PC-3 (cell line): ENCODE measurements around the gene IFNL1. TPM values are rescaled to one million over a fixed set of nuclear protein-coding genes. Genes with fewer than 3 reads are reported as not detected.

Source experiments
- ATAC-seq: fragments of 200-7000 bp; cut with Tn5 transposase; 2 replicates; pipeline ENCODE4 v1.9.1; 2020; ENCODE audit warnings: mild to moderate bottlenecking, moderate library complexity
- BruUV-seq: library from RNA; stranded (reverse); fragments of 400-500 nt; replicated peaks from 2 replicates; lab custom pipeline; 2021; lab: Mats Ljungman, UMichigan
- CTCF ChIA-PET: fragments of 300-600 bp; sonication (Branson Sonifier 250); formaldehyde crosslinking; loops from one replicate; lab custom pipeline; 2022; ENCODE audit warnings: antibody characterized with exemption; lab: Charles Lee
- POLR2A ChIA-PET: fragments of 300-600 bp; sonication (Branson Sonifier 250); formaldehyde crosslinking; loops from one replicate; lab custom pipeline; 2022; ENCODE audit warnings: antibody characterized with exemption; ENCODE audit not compliant: unreplicated experiment; lab: Charles Lee
- DNase-seq: peaks from one replicate; pipeline ENCODE4 v3.0.0-alpha.2; 2015
- H2AFZ ChIP-seq: fragments of 300-600 bp; sonication (generic); 2 replicates; pipeline ENCODE4 v1.6.0; 2016; ENCODE audit warnings: antibody characterized with exemption, low read length
- H3F3A ChIP-seq: fragments of 300-600 bp; sonication (generic); one replicate; pipeline ENCODE4 v1.6.0; 2017; ENCODE audit warnings: antibody characterized with exemption, low read length, control low read depth, mild to moderate bottlenecking; ENCODE audit not compliant: unreplicated experiment
- H3K27ac ChIP-seq: fragments of 300-600 bp; sonication (generic); 2 replicates; pipeline ENCODE4 v1.5.1; 2016; ENCODE audit warnings: mild to moderate bottlenecking, low read length
- H3K27me3 ChIP-seq: fragments of 300-600 bp; sonication (generic); 2 replicates; pipeline ENCODE4 v1.6.1; 2016; ENCODE audit warnings: low read length, mixed read lengths
- H3K36me3 ChIP-seq: fragments of 300-600 bp; sonication (generic); 2 replicates; pipeline ENCODE4 v1.6.1; 2016; ENCODE audit warnings: low read depth, mixed run types, low read length, mixed read lengths
- H3K4me1 ChIP-seq: fragments of 300-600 bp; sonication (generic); 2 replicates; pipeline ENCODE4 v1.5.1; 2016; ENCODE audit warnings: low read length; ENCODE audit not compliant: insufficient read depth
- H3K4me2 ChIP-seq: fragments of 300-600 bp; sonication (generic); 2 replicates; pipeline ENCODE4 v1.6.0; 2016; ENCODE audit warnings: low read length
- H3K4me3 ChIP-seq: fragments of 300-600 bp; sonication (generic); 2 replicates; pipeline ENCODE4 v1.5.1; 2016; ENCODE audit warnings: mild to moderate bottlenecking, low read length, mixed read lengths
- H3K79me2 ChIP-seq: fragments of 300-600 bp; sonication (generic); 2 replicates; pipeline ENCODE4 v1.6.1; 2017; ENCODE audit warnings: low read length, mixed read lengths
- H3K9ac ChIP-seq: fragments of 300-600 bp; sonication (generic); 2 replicates; pipeline ENCODE4 v1.6.0; 2016; ENCODE audit warnings: mild to moderate bottlenecking, low read length
- H3K9me2 ChIP-seq: fragments of 300-600 bp; sonication (generic); replicated peaks from 2 replicates; pipeline ENCODE4 v1.6.1; 2016; ENCODE audit warnings: mixed run types, low read length, mixed read lengths
- H3K9me3 ChIP-seq: fragments of 300-600 bp; sonication (generic); 2 replicates; pipeline ENCODE4 v1.6.1; 2016; ENCODE audit warnings: low read length, mixed read lengths
- H4K20me1 ChIP-seq: fragments of 300-600 bp; sonication (generic); 2 replicates; pipeline ENCODE4 v1.6.1; 2016; ENCODE audit warnings: low read length, mixed read lengths
- EZH2 ChIP-seq: fragments of 300-600 bp; sonication (generic); IDR thresholded peaks from one replicate; pipeline ENCODE4 v1.6.1; 2017; ENCODE audit warnings: antibody characterized with exemption, mild to moderate bottlenecking, low read length; ENCODE audit not compliant: unreplicated experiment
- EZH2phosphoT487 ChIP-seq: fragments of 300-600 bp; sonication (generic); IDR thresholded peaks from 2 replicates; pipeline ENCODE4 v1.6.1; 2018; ENCODE audit warnings: mild to moderate bottlenecking, antibody characterized with exemption, low read length, borderline replicate concordance
- intact Hi-C: fragments of 100-400 bp; cut with micrococcal nuclease; formaldehyde crosslinking; loops from 2 replicates; pipeline ENCODE4 v1.9.0; 2023
- total RNA-seq: library from RNA; depleted of rRNA; stranded (reverse); fragments of >200 nt; gene quantifications from 2 replicates; pipeline ENCODE4 v1.2.3, GENCODE V29; 2014
- TF ChIP-seq, protein P1 (sequence below): fragments of 300-600 bp; sonication (generic); conservative IDR thresholded peaks from 2 replicates; pipeline ENCODE4 v1.5.1; 2017; ENCODE audit warnings: antibody characterized with exemption, low read depth, mild to moderate bottlenecking, low read length

IFNL1 gene
- total RNA-seq, 1 experiment from 2014 or later, result not detected

DNA sequence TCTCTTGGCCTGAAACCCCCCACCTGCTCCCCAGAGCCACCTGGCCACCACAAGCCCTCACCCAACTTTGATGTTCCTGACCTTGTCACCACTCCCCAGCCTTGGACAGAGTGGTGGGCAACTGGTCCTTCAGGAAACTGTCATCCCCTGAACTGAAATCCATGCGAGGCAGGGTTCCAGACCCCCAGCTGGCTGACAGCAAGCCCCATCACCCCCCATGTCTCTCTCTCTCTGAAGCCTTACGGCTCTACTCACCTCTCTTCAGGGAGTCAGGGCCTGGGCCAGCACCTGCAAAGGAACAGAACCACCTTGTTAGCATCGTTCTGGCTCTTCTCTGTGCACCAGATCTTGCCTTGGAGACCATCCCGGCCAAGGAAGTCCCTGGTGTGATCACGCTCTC, 21.9 kb downstream of the IFNL1 start:
- ChIA-PET CTCF (no interaction called here), POLR2A (no interaction called here)
- no peak for ATAC-seq
- Histone ChIP-seq H3F3A (no peaks in the 10 kb centered on the region), H4K20me1 (no peaks in the 10 kb centered on the region), H3K27me3 (no peaks in the 10 kb centered on the region), H3K4me2 (no peak overlapping the region), H3K27ac (no peak overlapping the region), H3K36me3 (no peaks in the 10 kb centered on the region), H2AFZ (no peak overlapping the region), H3K79me2 (peaks cover 12% of the 10 kb centered on the region; the same call in 1 of the 2 replicates), H3K9me3 (no peaks in the 10 kb centered on the region), H3K4me3 (no peak overlapping the region), H3K9ac (no peak overlapping the region), H3K9me2 (no peaks in the 10 kb centered on the region), H3K4me1 (0 out of 2 replicates have a peak, but pooled peaks cover 4% of the 10 kb centered on the region)
- no TSS peak for BruUV-seq
- TF ChIP-seq EZH2phosphoT487 (no peak), EZH2 (no peak)
- TF ChIP-seq, protein P1, sequence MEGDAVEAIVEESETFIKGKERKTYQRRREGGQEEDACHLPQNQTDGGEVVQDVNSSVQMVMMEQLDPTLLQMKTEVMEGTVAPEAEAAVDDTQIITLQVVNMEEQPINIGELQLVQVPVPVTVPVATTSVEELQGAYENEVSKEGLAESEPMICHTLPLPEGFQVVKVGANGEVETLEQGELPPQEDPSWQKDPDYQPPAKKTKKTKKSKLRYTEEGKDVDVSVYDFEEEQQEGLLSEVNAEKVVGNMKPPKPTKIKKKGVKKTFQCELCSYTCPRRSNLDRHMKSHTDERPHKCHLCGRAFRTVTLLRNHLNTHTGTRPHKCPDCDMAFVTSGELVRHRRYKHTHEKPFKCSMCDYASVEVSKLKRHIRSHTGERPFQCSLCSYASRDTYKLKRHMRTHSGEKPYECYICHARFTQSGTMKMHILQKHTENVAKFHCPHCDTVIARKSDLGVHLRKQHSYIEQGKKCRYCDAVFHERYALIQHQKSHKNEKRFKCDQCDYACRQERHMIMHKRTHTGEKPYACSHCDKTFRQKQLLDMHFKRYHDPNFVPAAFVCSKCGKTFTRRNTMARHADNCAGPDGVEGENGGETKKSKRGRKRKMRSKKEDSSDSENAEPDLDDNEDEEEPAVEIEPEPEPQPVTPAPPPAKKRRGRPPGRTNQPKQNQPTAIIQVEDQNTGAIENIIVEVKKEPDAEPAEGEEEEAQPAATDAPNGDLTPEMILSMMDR, result no peak
- no peak for DNase-seq
- intact Hi-C loops, result no loop called here

DNA sequence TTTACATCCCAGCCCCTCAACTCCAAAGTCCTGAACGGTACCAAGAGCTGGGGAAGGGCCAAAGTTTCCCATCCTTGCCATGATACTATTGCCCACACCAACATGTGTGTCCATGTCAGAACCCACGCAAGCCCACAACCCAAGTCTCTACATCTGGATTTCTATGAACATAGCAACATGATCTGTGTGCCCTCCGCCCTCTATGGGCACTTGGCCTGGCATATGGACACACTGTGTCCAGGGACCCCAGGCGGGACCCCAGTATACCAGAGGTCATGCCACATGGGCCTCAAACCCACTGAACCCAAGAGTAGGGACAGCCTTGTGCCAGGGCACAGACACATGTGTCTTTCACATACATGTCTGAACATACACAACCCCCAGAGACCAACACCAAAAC, 22.5 kb downstream of the IFNL1 start:
- Histone ChIP-seq H3K4me3 (no peak overlapping the region), H3K27ac (no peak overlapping the region), H3K36me3 (no peaks in the 10 kb centered on the region), H3K79me2 (peaks cover 12% of the 10 kb centered on the region; the same call in 1 of the 2 replicates), H2AFZ (no peak overlapping the region), H3K9me2 (no peaks in the 10 kb centered on the region), H3K9me3 (no peaks in the 10 kb centered on the region), H3K4me1 (0 out of 2 replicates have a peak, but pooled peaks cover 4% of the 10 kb centered on the region), H3K4me2 (no peak overlapping the region), H3K27me3 (no peaks in the 10 kb centered on the region), H4K20me1 (no peaks in the 10 kb centered on the region), H3K9ac (no peak overlapping the region), H3F3A (no peaks in the 10 kb centered on the region)
- CTCF ChIA-PET, result no interaction called here
- DNase-seq (no peak), ATAC-seq (no peak)
- TF ChIP-seq EZH2 (no peak), EZH2phosphoT487 (no peak)
- TF ChIP-seq, protein P1, result no peak
- BruUV-seq, result no TSS peak
- POLR2A ChIA-PET, result no interaction called here
- intact Hi-C loops, result no loop called here

DNA sequence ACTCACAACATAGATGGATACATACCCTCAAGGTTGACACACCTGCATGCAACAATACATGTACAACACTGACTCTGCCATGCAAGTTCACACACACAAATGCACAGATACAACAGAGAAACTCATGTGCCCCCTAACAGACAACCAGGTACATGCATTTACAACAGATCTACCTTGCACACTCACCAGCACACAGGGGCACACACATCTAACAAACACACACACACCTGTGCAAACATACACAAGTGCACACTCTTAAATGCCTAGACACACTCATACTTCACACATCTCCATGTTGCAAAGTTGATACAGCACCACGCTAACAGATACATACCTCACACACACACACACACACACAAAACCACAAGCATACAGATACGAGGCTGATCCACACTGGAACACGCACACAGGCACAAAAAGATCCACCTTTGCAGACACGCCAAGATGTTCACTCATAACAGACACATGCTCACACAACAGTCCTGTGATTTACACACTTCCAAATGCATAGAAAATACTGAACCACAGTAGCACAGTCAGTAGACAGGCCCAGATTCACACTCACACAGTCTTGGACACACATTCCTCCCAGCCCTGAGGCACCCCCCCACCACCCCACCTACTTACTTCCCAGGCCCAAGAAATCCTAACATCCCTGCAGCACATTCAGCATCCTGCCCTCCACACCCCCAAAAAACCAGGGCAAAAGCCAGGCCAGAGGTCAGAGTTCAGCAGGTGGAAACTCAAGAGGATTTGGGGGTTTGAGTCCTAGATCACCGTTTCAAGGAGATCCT, 23.1 kb downstream of the IFNL1 start:
- H3K9me3 ChIP-seq, result no peaks in the 10 kb centered on the region
- no peaks in the 10 kb centered on the region for H3K36me3 ChIP-seq
- H3K4me1 ChIP-seq, result 0 out of 2 replicates have a peak, but pooled peaks cover 4% of the 10 kb centered on the region
- H4K20me1 ChIP-seq, result no peaks in the 10 kb centered on the region
- H3K4me3 ChIP-seq, result peak overlapping the region; percentile 82
- H3K9ac ChIP-seq, result no peak overlapping the region
- no peaks in the 10 kb centered on the region for H3K27me3 ChIP-seq
- intact Hi-C loops, result no loop called here
- BruUV-seq, result no TSS peak
- H2AFZ ChIP-seq, result no peak overlapping the region
- DNase-seq, result no peak
- H3K27ac ChIP-seq, result no peak overlapping the region
- CTCF ChIA-PET, result no interaction called here
- peak overlapping the region; percentile 89 for H3K4me2 ChIP-seq
- no peak for TF ChIP-seq EZH2
- TF ChIP-seq, protein P1, result no peak
- TF ChIP-seq EZH2phosphoT487, result no peak
- no peaks in the 10 kb centered on the region for H3F3A ChIP-seq
- H3K79me2 ChIP-seq, result peaks cover 12% of the 10 kb centered on the region; the same call in 1 of the 2 replicates
- H3K9me2 ChIP-seq, result no peaks in the 10 kb centered on the region
- ATAC-seq, result no peak
- POLR2A ChIA-PET, result no interaction called here
